GM19395 (cell line): Measurements from ENCODE around the gene HEATR1.
"Not testable (repeated sequence)": the region's sequence is repeated elsewhere in the genome, so short reads cannot be mapped to it uniquely, and the experiment has no call there.

Source experiments
- ATAC-seq: cut with Tn5 transposase; IDR thresholded peaks from one replicate; pipeline ENCODE4 v1.9.1; 2021; ENCODE audit warnings: mild to moderate bottlenecking, moderate library complexity; ENCODE audit not compliant: unreplicated experiment

The HEATR1 gene

DNA sequence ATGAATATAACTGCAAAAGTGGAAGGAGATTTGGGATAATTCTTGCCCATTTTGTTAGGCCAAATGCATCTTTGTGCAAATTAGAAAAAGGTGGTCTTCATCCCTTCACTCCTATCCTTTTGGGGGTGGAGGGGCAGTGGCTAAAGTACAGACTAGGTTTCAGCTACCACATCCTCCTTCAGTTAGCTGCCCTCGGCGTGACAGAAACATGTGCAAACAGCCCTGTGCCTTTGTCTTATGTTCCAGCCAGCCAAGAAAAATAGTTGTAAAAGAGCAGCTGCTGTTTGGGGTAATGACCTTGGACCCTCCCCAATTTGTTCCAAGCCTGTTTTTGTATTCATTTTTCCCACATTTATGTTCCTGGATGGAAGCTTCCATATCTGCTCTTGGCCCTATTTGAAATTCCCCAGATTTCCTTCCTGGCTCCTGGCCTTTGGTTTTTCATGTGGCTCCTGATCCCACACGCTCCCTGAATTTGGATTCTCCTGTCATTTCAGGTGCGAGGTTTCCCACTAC is 88.8 kb downstream of the HEATR1 start:
- ATAC-seq = no peak

DNA sequence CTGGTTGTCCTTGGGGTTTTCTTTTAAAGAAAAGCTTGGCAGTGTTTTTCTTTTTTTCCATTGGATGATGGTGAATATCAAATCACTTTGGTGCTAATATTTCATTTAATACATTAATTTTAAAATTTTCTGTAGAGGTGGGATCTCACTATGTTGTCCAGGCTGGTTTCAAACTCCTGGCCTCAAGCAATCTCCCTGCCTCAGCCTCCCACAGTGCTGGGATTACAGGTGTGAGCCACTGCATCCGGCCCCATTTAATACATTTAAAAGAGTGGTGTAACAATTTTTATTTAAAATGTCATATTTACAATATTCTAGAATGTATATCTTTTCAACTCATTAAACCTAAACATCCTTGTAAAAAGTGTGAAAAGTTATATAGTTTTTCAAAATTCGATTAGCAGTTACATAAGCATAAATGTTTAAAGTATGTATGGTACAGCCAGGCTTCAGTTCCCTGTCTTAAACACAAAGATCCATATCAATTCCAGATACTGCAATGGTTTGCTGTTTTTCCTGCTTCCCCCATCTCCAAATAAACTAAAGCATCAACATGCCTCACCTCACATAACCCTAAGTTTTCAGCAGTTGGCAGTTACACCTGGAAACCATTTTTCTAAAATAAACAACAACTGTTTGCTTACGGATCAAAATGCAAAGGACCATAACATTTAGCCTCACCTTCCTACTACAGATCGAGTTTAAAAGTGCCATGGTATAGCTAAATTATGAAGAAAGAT is 89.4 kb downstream of the HEATR1 start:
- no peak for ATAC-seq

DNA sequence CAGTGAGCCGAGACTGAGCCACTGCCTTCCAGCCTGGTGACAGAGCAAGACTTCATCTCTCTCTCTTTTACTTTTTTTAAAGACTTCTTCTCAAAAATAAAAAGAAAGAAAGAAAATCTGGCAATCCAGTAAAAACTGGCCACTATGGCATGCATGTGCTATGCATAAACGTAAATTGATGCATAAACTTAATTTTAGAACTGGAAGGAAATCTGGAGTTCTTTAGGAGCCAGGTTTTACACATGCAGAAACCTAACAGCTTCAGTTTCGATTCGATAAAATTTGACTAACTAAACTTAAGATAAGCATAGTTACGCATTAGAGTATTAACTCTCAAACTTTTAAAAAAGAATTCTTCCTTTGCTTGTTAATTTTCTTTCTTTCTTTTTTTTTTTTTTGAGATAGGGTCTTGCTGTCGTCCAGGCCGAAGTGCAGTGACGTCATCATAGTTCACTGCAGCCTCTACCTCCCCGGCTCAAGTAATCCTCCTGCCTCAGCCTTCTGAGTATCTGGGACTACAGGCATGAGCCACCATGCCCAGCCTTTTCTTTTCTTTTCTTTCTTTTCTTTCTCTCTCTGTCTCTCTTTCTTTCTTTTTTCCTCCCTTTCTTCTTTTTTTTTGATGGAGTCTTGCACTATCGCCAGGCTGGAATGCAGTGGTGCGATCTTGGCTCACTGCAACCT is 92.4 kb downstream of the HEATR1 start:
- no peak for ATAC-seq

DNA sequence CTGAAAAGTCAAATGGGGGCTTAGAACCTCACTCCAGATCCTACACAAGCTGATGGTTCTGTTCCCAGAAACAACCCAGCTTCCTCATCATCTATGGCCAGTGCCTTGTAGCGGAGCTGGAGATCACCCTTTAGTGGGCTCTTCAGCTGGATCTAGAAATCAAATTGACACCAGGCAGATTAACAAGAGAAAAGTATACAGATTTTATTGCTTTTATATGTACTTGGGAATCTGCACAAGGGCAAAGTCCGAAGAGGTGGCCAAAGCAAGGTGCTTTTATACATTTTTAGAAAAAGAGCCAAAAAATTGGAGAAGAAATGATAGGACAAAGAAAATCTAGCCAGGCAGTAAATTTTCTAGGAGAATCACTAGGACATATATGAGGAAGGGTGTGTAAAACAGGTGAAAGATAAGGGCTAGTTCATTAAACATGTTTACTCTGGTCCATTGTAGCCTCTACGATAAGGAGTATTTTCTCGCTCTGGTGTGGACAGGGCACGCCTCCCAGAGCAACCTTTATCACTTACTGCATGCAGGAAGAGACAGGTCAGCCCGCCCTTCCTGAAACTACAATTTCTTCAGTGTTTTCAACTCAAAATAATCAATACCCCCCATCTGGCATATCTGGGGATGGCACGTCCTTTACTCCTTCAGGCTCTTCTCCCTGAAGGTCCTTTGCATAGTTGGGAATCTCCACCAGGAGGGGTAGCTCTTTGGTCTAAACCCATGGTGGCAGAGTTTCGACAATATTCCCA is 94.5 kb downstream of the HEATR1 start:
- no peak for ATAC-seq

DNA sequence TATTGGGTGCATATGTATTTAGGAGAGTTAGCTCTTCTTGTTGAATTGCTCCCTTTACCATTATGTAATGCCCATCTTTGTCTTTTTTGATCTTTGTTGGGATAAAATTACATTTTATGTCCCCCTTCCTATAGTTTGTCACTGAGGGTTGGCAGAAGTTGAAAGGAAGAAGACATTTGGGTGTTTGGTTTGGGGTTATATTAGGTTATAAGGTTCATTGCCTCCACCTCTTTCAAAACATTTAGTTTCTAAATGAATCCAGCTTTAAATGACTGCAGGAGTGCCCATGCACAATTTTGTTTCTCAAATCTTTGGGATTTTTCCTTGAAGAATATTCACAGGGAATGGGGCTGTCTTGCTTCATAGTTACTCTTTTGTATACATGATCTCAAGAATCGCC is 95.1 kb downstream of the HEATR1 start:
- no peak for ATAC-seq

DNA sequence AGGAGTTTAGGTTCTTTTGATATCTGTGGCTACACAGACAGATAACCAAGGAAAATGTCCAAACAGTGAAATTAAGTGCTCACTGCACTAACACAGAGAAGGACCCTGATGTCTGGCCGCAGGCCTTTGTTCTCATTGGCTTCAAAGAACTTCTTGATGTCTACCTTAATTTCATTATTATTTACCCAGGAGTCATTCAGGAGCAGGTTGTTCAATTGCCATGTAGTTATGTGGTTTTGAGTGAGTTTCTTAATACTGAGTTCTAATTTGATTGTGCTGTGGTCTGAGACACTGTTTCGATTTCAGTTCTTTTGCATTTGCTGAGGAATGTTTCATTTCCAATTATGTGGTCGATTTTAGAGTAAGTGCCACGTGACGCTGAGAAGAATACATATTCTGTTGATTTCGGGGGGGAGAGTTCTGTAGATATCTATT is 95.7 kb downstream of the HEATR1 start:
- peak; percentile 70 for ATAC-seq

DNA sequence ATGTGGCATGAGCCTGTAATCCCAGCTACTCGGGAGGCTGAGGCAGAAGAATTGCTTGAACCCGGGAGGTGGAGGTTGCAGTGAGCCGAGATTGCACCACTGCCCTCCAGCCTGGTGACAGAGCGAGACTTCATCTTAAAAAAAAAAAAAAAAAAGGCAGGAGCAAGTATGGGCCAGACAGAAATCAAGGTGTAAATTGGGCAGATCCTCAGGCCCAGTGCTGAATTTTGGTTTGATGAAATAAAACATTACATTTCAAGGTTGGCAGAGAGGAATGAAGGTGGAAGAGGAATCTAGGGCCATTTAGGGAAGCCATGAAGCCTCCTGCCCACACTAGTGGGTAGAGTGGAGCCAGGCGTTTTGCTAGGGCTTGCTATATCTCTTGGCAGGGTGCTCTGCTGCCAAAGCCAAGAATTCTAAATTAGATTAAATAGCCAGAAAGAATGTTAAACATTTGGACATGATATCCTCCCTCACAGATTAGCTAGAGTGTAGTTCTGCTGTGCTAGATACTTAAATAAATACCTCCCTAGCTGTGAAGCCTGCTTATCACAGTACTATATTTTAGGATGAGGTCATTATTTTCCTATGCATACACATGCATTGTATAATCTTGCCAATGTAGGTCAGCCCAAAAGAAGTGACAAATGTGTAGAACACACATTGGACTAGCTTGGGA is 97.2 kb downstream of the HEATR1 start:
- no peak for ATAC-seq

DNA sequence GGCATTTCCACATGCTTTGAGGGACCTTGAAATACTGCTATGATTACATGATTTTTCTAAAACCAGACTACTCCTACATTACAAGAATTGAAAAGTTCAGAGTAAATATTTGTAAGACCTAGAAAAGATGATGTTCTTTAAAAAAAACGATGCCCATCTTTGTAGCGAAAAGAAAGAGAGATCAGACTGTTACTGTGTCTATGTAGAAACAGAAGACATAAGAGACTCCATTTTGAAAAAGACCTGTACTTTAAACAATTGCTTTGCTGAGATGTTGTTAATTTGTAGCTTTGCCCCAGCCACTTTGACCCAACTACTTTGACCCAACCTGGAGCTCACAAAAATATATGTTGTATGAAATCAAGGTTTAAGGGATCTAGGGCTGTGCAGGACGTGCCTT is 100.0 kb downstream of the HEATR1 start:
- not testable (repeated sequence) for ATAC-seq

DNA sequence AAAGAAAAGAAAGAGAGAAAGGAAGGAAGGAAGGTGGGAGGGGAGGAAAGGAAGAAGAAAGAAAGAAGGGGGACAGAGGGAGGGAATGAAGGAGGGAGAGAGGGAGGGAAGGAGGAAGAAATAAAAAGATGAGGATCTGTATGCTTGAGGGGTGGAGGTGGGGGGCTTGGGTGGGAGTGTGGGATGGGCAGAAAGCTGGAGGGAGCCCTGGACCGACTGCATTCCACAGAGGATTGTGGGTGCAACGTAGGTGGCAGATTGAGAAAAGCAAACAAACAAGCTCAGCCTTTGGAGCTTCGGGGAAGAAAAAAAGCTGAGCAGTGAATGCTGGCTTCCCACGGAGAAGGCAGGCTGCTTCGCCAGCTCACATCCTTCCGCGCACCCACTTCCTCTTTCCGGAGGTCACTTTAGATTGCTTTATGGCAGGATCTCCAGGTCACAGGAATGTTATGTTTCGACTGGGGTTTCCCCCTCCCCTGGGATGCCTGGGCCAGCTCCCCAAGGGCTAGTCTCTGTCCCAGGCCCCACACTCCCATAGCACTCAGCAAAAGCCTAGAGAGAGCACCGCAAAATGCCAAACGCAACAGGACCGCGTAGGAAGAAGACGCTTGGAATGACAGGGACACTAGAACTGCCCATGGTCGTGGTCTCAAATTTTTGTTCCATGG is 101.2 kb downstream of the HEATR1 start:
- ATAC-seq = no peak

DNA sequence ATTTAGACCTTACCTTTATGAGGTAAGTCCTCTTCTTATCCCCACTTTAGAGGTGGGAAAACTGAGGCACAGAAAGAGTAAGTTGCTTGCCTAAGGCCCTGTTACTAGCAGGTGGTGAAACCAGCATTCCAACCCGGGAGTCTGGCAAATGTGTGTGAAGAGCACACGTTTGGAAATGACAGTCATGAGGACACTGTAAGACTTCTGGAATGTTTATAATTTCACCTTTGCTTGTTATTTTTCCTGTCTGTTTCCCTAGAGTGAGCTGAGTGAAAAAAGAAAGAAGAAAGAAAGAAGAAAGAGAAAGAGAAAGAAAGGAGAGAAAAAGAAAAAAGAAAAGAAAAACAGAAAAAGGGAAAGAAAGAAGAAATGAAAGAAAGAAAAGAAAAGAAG is 101.7 kb downstream of the HEATR1 start:
- ATAC-seq = no peak

DNA sequence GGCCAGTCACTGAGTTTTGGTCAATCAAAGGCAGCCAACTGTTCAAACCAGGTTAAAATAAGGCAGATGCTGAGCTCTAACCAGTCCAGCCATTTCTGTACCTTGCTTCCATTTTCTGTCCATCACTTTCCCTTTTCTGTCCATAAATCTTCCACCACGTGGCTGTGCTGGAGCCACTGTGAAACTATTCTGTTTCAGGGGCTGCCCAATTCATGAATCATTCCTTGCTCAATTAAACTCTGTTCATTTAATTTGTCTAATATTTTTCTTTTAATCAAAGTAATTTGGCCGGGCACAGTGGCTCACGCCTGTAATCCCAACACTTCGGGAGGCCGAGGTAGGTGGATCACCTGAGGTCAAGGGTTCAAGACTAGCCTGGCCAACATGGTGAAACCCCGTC is 103.2 kb downstream of the HEATR1 start:
- ATAC-seq = no peak
